NCI-H2107 (cell line): Measurements from ENCODE around the gene ZNF555.
"Not testable (repeated sequence)": the region's sequence is repeated elsewhere in the genome, so short reads cannot be mapped to it uniquely, and the experiment has no call there.

ENCODE experiments used
- DNase-seq: peaks from one replicate; lab custom pipeline; 2025; lab: John Stamatoyannopoulos, UW

ZNF555 gene

GRCh38 chr19:2867025-2867991 lies 26.0 kb downstream of the ZNF555 start, which contains the start of gene ZNF556:
Gene ZNF556, plus strand, starts transcription at chr19:2867335. Its CDS starts 87 bp downstream, at chr19:2867422.
- no peak for DNase-seq

DNA sequence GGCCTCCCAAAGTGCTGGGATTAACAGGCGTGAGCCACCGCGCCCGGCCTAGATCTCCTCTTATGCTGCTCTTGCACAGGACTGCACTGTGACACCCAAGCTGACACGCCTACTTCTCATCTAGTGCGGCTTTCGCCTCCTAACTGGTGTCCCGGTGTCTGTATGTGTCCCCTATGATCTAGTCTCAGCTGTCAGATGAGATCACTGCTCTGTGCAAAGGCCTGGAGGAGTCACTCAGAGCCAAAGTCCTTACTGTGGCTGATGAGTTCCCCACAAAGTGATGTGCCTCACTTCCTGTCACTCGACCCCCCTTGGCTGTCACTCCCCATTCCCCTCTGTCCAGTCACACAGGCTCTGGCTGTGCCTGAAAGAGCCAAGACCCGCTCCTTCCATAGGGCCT lies 28.3 kb downstream of the ZNF555 start:
- DNase-seq, result no peak

GRCh38 chr19:2872175-2872574 lies 30.9 kb downstream of the ZNF555 start:
- DNase-seq, result not testable (repeated sequence)

GRCh38 chr19:2877398-2878331 lies 36.4 kb downstream of the ZNF555 start:
- DNase-seq, result no peak

GRCh38 chr19:2883686-2884439 lies 42.6 kb downstream of the ZNF555 start:
- no peak for DNase-seq

- DNase-seq, result no peak
Observed at GRCh38 chr19:2885736-2886135, 44.5 kb downstream of the ZNF555 start.

- no peak for DNase-seq
Observed at GRCh38 chr19:2887391-2887914, 46.2 kb downstream of the ZNF555 start.

DNA sequence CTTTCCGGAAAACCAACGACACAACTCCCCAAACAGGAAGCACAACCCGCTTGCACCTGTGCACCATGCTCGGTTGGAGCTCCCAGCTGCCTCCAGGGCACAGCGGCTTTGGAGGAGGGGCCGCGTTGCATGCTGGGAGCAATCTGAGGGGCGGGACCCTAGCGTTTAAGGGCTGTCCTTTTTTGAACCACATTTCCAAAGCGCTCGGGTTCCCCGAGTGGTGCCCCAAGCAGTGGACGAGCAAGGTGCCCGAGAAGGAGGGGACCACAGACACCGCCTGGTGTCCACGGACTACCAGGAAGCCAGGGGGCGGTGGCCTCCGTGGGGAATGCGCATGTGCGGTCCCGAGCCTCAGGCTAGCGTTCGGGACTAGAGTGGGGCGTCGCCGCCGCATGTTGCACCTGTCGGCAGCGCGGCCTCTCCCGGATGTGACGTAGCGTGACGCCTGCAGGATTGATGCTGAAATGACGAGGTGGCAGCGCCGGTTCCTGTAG lies 47.5 kb downstream of the ZNF555 start:
- DNase-seq, result no peak

DNA sequence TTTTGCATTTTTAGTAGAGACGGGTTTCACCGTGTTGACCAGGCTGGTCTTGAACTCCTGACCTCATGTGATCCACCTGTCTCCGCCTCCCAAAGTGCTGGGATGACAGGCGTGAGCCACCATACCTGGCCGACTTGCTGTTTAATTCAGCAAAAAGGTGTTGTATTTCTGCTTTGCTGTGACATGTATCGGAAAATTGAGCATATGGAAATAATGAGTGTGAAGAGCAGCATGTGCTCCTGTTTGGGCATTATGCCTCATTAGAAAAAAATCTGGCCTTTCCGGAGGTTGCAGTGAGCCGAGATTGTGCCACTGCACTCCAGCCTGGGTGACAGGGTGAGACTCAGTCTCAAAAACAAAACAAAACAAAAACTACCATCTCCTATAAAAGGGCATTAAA lies 49.3 kb downstream of the ZNF555 start:
- not testable (repeated sequence) for DNase-seq

DNA sequence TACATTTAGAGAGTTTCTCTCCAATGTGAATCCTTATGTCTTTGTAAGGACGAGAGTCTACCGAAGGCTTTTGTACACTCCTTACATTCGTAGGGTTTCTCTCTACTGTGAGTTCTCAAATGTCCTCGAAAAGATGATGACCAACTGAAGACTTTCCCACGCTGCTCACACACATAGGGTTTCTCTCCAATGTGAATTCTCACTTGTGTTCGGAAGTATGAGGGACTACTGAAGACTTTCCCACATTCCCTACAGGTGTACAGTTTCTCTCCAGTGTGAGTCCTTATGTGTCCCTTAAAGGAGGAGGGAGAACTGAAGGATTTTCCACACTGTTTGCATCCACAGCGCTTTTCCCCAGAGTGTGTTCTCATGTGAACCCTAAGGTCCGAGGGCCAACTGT lies 55.4 kb downstream of the ZNF555 start:
- DNase-seq, result no peak

GRCh38 chr19:2900296-2901252 lies 59.3 kb downstream of the ZNF555 start, which contains the start of gene ZNF57:
Gene ZNF57, plus strand, starts transcription at chr19:2900928. Its CDS starts 118 bp downstream, at chr19:2901046.
- no peak for DNase-seq

DNA sequence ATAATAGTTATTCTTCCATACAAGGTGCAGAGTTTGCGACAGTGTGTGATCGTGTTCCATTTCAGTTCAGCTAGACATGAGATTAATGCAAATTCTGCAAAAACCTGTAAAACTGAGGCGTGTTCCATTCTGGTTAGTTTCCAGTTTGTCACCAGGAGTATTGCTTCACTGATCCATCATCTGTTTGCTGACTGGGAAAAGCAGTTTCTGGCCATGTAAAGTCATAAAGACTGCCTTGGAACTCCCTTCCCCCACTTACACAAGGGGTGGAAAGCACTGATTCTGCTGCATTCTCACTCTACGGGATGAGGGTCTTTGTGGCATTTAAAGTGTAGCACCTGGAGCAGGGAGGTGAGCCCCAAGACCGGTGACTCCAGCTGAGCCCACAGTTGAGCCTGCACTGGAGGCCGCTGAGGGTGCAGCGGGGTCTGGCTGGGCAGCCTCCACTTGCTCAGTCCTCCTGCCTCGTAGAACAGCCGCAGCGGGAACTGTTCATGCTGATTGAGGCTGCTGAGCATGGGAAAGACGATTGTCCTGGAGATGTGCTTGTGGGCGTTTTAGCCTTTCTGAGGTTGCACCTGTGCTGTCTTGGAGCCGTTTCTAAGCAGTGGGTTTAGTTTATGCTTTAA lies 61.4 kb downstream of the ZNF555 start:
- no peak for DNase-seq

- not testable (repeated sequence) for DNase-seq
Observed at GRCh38 chr19:2903326-2903725, 62.1 kb downstream of the ZNF555 start.

GRCh38 chr19:2905918-2906519 lies 64.7 kb downstream of the ZNF555 start:
- no peak for DNase-seq

- DNase-seq, result no peak
Observed at GRCh38 chr19:2906631-2907195, 65.4 kb downstream of the ZNF555 start.
